Chondrocyte (in vitro differentiated cells): ENCODE data around the gene RPEL1. TPM values are rescaled to one million over a fixed set of nuclear protein-coding genes. Genes with fewer than 3 reads are reported as not detected.

Experiments used
- DNase-seq: peaks from one replicate; pipeline ENCODE4 v3.0.0; 2021; ENCODE audit warnings: mixed read lengths, low spot score
- H3K27ac Mint-ChIP-seq: one replicate; pipeline ENCODE4 v1.8.0; 2021; ENCODE audit warnings: mild to moderate bottlenecking, moderate library complexity, mixed read lengths; ENCODE audit not compliant: unreplicated experiment
- H3K27me3 Mint-ChIP-seq: 2 replicates; pipeline ENCODE4 v1.8.0; 2021; ENCODE audit warnings: low read depth, mixed read lengths
- H3K36me3 Mint-ChIP-seq: 2 replicates; pipeline ENCODE4 v1.8.0; 2021; ENCODE audit warnings: low read depth, mixed read lengths
- H3K4me1 Mint-ChIP-seq: 2 replicates; pipeline ENCODE4 v1.8.0; 2021; ENCODE audit warnings: low read depth, mild to moderate bottlenecking, mixed read lengths
- H3K4me3 Mint-ChIP-seq: one replicate; pipeline ENCODE4 v1.8.0; 2021; ENCODE audit warnings: mild to moderate bottlenecking, moderate library complexity, mixed read lengths; ENCODE audit not compliant: unreplicated experiment
- H3K9me3 Mint-ChIP-seq: 2 replicates; pipeline ENCODE4 v1.8.0; 2021; ENCODE audit warnings: low read depth, mixed read lengths
- total RNA-seq: library from RNA; stranded (reverse); gene quantifications from 3 replicates; pipeline ENCODE4 v1.2.1, GENCODE V29; 2021
- TF ChIP-seq, protein P1 (sequence below): fragments of 200-600 bp; sonication (generic); IDR thresholded peaks from 2 replicates; pipeline ENCODE4 v1.5.0; 2021; ENCODE audit warnings: antibody characterized with exemption, mild to moderate bottlenecking, moderate library complexity

The RPEL1 gene
- total RNA-seq, 1 donor from 2014 or later: not detected

DNA sequence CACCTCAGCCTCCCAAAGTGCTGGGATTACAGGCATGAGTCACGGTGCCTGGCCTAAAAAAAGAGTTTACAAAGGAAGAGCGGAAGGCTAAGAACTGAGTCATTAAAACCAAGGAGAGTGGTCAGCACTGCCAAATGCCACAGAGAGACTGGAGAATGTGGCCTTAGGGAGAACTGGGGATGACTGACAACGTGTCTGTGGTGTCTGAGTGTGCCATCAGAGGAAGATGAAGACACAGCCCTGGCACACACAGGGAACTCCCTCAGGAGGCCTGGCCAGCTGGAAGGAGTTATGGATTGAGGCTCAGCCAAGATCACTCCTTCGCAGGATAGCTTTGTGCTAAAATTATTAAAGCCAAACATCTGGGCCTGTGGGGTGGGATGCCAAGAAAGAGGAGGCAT, 27.4 kb downstream of the RPEL1 start:
- Mint-ChIP-seq H3K27me3 (peaks cover 7% of the 10 kb centered on the region), H3K4me1 (peaks cover 26% of the 10 kb centered on the region), H3K27ac (peak overlapping the region; percentile 90), H3K4me3 (no peak overlapping the region), H3K36me3 (no peaks in the 10 kb centered on the region), H3K9me3 (no peaks in the 10 kb centered on the region)
- TF ChIP-seq, protein P1, sequence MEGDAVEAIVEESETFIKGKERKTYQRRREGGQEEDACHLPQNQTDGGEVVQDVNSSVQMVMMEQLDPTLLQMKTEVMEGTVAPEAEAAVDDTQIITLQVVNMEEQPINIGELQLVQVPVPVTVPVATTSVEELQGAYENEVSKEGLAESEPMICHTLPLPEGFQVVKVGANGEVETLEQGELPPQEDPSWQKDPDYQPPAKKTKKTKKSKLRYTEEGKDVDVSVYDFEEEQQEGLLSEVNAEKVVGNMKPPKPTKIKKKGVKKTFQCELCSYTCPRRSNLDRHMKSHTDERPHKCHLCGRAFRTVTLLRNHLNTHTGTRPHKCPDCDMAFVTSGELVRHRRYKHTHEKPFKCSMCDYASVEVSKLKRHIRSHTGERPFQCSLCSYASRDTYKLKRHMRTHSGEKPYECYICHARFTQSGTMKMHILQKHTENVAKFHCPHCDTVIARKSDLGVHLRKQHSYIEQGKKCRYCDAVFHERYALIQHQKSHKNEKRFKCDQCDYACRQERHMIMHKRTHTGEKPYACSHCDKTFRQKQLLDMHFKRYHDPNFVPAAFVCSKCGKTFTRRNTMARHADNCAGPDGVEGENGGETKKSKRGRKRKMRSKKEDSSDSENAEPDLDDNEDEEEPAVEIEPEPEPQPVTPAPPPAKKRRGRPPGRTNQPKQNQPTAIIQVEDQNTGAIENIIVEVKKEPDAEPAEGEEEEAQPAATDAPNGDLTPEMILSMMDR: no peak
- no peak for DNase-seq

DNA sequence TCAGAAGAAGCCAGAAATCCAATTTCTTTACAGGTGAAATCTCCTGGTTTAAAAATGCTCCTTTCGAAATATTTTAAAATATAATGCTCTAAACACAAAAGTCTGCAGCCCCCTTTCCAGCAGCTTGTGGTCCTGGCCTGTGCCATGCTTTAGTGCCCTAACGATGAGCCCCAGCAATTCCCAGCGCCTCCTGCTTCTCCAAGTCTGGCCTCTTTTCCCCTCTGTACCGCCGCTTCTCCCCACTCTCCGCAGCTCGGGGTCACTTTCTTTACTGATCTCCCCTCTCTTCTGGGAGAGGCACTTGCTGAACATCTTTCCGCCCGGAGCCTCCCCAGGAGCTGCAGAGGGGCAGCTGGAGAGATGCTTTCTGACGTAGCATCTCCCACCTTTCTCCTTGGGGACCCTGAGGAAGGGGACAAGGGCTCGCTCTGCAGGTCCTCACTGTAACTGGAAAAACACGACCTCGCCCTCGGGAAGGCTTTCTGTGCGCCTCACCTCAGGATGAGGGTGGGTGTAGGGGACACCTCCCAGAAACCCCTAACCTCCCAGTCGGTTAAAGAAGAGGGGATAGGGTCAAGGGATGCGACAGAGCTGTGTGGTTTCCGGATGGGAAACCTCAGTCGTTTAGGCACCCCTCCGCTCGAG, 30.7 kb downstream of the RPEL1 start:
- DNase-seq: no peak
- peaks cover 3% of the 10 kb centered on the region for H3K36me3 Mint-ChIP-seq
- H3K9me3 Mint-ChIP-seq: no peaks in the 10 kb centered on the region
- peak overlapping the region; percentile 73 for H3K4me3 Mint-ChIP-seq
- no peak overlapping the region for H3K27ac Mint-ChIP-seq
- TF ChIP-seq, protein P1: no peak
- peaks cover 7% of the 10 kb centered on the region for H3K27me3 Mint-ChIP-seq
- peaks cover 36% of the 10 kb centered on the region for H3K4me1 Mint-ChIP-seq

DNA sequence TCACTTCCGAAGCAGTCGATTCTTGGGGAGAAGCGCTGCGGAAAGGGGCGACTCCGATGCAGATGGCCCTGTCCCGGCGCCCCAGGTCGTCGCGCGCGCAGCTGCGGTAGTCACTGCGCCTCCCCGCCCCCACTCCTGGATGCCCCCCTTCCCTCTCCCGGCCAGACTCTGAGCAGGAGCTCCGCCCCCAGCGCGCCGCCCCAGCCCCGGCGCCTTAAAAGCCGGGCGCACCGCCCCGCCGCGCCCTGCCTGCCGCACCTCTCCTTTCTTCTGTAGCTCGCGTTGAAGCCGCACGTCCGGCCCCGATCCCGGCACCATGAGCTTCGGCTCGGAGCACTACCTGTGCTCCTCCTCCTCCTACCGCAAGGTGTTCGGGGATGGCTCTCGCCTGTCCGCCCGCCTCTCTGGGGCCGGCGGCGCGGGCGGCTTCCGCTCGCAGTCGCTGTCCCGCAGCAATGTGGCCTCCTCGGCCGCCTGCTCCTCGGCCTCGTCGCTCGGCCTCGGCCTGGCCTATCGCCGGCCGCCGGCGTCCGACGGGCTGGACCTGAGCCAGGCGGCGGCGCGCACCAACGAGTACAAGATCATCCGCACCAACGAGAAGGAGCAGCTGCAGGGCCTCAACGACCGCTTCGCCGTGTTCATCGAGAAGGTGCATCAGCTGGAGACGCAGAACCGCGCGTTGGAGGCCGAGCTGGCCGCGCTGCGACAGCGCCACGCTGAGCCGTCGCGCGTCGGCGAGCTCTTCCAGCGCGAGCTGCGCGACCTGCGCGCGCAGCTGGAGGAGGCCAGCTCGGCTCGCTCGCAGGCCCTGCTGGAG, 31.4 kb downstream of the RPEL1 start, which contains the start of gene INA:
INA (plus strand) TSS at position 243 of the 817 bp plus-strand sequence; CDS start at position 317, 74 bp downstream.
- Mint-ChIP-seq H3K9me3 (no peaks in the 10 kb centered on the region), H3K4me3 (peak within 1 kb of the TSS; percentile 73), H3K27me3 (peaks cover 9% of the 10 kb centered on the region), H3K36me3 (peaks cover 3% of the 10 kb centered on the region), H3K4me1 (peaks cover 40% of the 10 kb centered on the region), H3K27ac (no peak within 1 kb of the TSS)
- TF ChIP-seq, protein P1: peak; percentile 36
- DNase-seq: no peak

DNA sequence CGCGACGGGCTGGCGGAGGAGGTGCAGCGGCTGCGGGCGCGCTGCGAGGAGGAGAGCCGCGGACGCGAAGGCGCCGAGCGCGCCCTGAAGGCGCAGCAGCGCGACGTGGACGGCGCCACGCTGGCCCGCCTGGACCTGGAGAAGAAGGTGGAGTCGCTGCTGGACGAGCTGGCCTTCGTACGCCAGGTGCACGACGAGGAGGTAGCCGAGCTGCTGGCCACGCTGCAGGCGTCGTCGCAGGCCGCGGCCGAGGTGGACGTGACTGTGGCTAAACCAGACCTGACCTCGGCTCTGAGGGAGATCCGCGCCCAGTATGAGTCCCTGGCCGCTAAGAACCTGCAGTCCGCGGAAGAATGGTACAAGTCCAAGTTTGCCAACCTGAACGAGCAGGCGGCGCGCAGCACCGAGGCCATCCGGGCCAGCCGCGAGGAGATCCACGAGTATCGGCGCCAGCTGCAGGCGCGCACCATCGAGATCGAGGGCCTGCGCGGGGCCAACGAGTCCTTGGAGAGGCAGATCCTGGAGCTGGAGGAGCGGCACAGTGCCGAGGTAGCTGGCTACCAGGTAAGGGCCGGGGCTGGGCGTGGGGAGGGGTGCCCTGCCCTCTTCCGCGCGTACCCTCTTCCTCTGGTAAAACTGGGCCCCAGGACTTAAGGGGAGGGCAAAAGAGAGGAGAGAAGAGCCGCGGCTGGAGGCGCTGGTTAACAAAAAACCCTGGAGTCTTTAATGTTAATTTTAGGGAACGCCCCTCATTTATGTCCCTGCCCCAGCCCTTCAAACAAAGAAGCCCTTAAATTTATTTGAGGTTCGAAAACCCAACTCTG, 32.2 kb downstream of the RPEL1 start:
- Mint-ChIP-seq H3K27me3 (peaks cover 9% of the 10 kb centered on the region), H3K4me1 (peaks cover 37% of the 10 kb centered on the region), H3K36me3 (peaks cover 3% of the 10 kb centered on the region), H3K9me3 (no peaks in the 10 kb centered on the region), H3K27ac (no peak overlapping the region), H3K4me3 (peak overlapping the region; percentile 64)
- TF ChIP-seq, protein P1: no peak
- DNase-seq: no peak

DNA sequence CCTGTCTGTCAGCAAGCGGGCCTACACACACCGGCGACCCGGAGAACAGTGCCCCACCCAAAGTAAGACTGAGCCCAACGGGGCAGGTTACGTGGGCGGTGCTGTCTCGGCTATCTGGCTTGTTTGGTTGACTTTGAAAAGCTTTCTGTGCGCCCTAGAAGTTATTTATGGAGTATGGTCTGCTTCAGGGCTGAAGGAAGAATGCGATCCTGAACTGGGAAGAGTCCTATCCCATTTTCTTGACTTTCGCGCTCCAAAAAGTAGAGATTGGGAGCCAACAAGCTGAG, 32.8 kb downstream of the RPEL1 start:
- peaks cover 32% of the 10 kb centered on the region for H3K4me1 Mint-ChIP-seq
- no peaks in the 10 kb centered on the region for H3K9me3 Mint-ChIP-seq
- H3K4me3 Mint-ChIP-seq: peak overlapping the region; percentile 62
- peaks cover 6% of the 10 kb centered on the region for H3K36me3 Mint-ChIP-seq
- no peak for DNase-seq
- peaks cover 11% of the 10 kb centered on the region for H3K27me3 Mint-ChIP-seq
- TF ChIP-seq, protein P1: no peak
- no peak overlapping the region for H3K27ac Mint-ChIP-seq
